HepG2 (cell line): Measurements from ENCODE around the gene FAM222B. TPM values are rescaled to one million over a fixed set of nuclear protein-coding genes. Genes with fewer than 3 reads are reported as not detected.

Experiments used
- AGO1 ChIP-seq: fragments of 200-400 bp; formaldehyde crosslinking; IDR thresholded peaks from 2 replicates; pipeline ENCODE4 v1.6.1; 2017; ENCODE audit warnings: mild to moderate bottlenecking, low read depth, low read length, moderate library complexity; ENCODE audit not compliant: poor library complexity, severe bottlenecking
- CCAR2 ChIP-seq: fragments of 200-400 bp; formaldehyde crosslinking; optimal IDR thresholded peaks from 2 replicates; pipeline ENCODE3; 2018; ENCODE audit warnings: low read depth, mild to moderate bottlenecking, low read length, moderate library complexity
- CENPBD1 ChIP-seq: sonication (generic); formaldehyde crosslinking; IDR thresholded peaks from 2 replicates; pipeline ENCODE4 v1.8.0; 2022; ENCODE audit warnings: missing genetic modification reagents, low read depth, mild to moderate bottlenecking, borderline replicate concordance
- CENPT ChIP-seq: sonication (generic); formaldehyde crosslinking; IDR thresholded peaks from 2 replicates; pipeline ENCODE4 v1.8.0; 2022; ENCODE audit warnings: low read depth, mild to moderate bottlenecking, moderate library complexity, missing genetic modification reagents
- FOXK2 ChIP-seq: fragments of 450-650 bp; IDR thresholded peaks from 2 replicates; pipeline ENCODE4 v1.6.1; 2016
- JDP2 ChIP-seq: sonication (generic); formaldehyde crosslinking; IDR thresholded peaks from 2 replicates; pipeline ENCODE4 v1.8.1; 2022; ENCODE audit warnings: missing genetic modification reagents, borderline replicate concordance
- KAT7 ChIP-seq: IDR thresholded peaks from 2 replicates; pipeline ENCODE4 v1.6.1; 2018; ENCODE audit warnings: borderline replicate concordance, missing compliant biosample characterization
- KLF12 ChIP-seq: sonication (generic); formaldehyde crosslinking; IDR thresholded peaks from 2 replicates; pipeline ENCODE4 v1.4.0; 2020; ENCODE audit warnings: missing genetic modification reagents, borderline replicate concordance
- KMT2A ChIP-seq: sonication (generic); formaldehyde crosslinking; IDR thresholded peaks from 2 replicates; pipeline ENCODE4 v1.4.0; 2020; ENCODE audit warnings: missing genetic modification reagents
- MAZ ChIP-seq, 2 experiments: sonication (generic) in 1 of 2; formaldehyde crosslinking in 1 of 2; IDR thresholded peaks; 2 replicates each; pipeline versions ENCODE4 v1.5.0 to v1.6.1; 2012 to 2020; ENCODE audit warnings: low read depth in 2 of 2, mild to moderate bottlenecking in 2 of 2, borderline replicate concordance in 1 of 2, improper control_type of control experiment in 1 of 2, low read length in 1 of 2, missing genetic modification reagents in 1 of 2, moderate library complexity in 1 of 2
- MEF2D ChIP-seq: sonication (generic); formaldehyde crosslinking; IDR thresholded peaks from 2 replicates; pipeline ENCODE4 v1.5.1; 2020; ENCODE audit warnings: mild to moderate bottlenecking, missing genetic modification reagents
- NAIF1 ChIP-seq: sonication (generic); formaldehyde crosslinking; IDR thresholded peaks from 2 replicates; pipeline ENCODE4 v1.5.0; 2020; ENCODE audit warnings: mild to moderate bottlenecking, missing genetic modification reagents, borderline replicate concordance
- RAD21 ChIP-seq: fragments of 450-650 bp; formaldehyde crosslinking; IDR thresholded peaks from 2 replicates; pipeline ENCODE4 v1.5.0; 2020; ENCODE audit warnings: mild to moderate bottlenecking
- THAP11 ChIP-seq: IDR thresholded peaks from 2 replicates; pipeline ENCODE4 v1.6.1; 2016; ENCODE audit warnings: missing biosample characterization, missing genetic modification reagents
- THAP9 ChIP-seq: sonication (generic); formaldehyde crosslinking; IDR thresholded peaks from 2 replicates; pipeline ENCODE4; 2020; ENCODE audit warnings: missing genetic modification reagents, mild to moderate bottlenecking, borderline replicate concordance
- ZNF121 ChIP-seq: sonication (generic); formaldehyde crosslinking; IDR thresholded peaks from 2 replicates; pipeline ENCODE4 v1.5.0; 2020; ENCODE audit warnings: mild to moderate bottlenecking, missing genetic modification reagents
- ZNF225 ChIP-seq: sonication (generic); formaldehyde crosslinking; IDR thresholded peaks from 2 replicates; pipeline ENCODE4 v1.4.0; 2020; ENCODE audit warnings: mild to moderate bottlenecking, missing genetic modification reagents
- ZNF280D ChIP-seq: sonication (generic); formaldehyde crosslinking; IDR thresholded peaks from 2 replicates; pipeline ENCODE4 v1.5.1; 2020; ENCODE audit warnings: mild to moderate bottlenecking, missing genetic modification reagents
- ZNF660 ChIP-seq: sonication (generic); formaldehyde crosslinking; IDR thresholded peaks from 2 replicates; pipeline ENCODE4 v1.5.1; 2020; ENCODE audit warnings: mild to moderate bottlenecking, low read depth, missing genetic modification reagents, borderline replicate concordance
- ZNF776 ChIP-seq: sonication (generic); formaldehyde crosslinking; IDR thresholded peaks from 2 replicates; pipeline ENCODE4 v1.4.0; 2020; ENCODE audit warnings: mild to moderate bottlenecking, missing genetic modification reagents
- ZNF883 ChIP-seq: sonication (generic); formaldehyde crosslinking; IDR thresholded peaks from 2 replicates; pipeline ENCODE4 v1.5.1; 2020; ENCODE audit warnings: mild to moderate bottlenecking, missing genetic modification reagents; ENCODE audit errors: not compliant biosample characterization
- polyA plus RNA-seq, 8 experiments: library from polyadenylated mRNA; depleted of rRNA in 3 of 8; stranded (reverse) in 7 of 8; unstranded in 1 of 8; fragments of >200 nt; fragmentation: Illumina TruSeq in 4 of 8; extraction: Trizol in 4 of 8; gene quantifications; 2 replicates each; pipeline versions ENCODE4 v1.2.1 to v1.2.3, GENCODE V29; 2011 to 2016; ENCODE audit warnings: low read depth in 4 of 8, missing spikeins in 1 of 8, mixed read lengths in 1 of 8; ENCODE audit not compliant: insufficient read depth in 1 of 8
- total RNA-seq, 5 experiments: library from RNA; depleted of rRNA; stranded (reverse); fragments of >200 nt; fragmentation: Illumina TruSeq; extraction: Trizol; gene quantifications; 2 replicates each; pipeline ENCODE4 v1.2.3, GENCODE V29; 2016; ENCODE audit warnings: low read depth in 1 of 5
- TF ChIP-seq, protein P1 (sequence below): IDR thresholded peaks from 2 replicates; pipeline ENCODE4 v1.6.1; 2018; ENCODE audit warnings: missing genetic modification reagents

Gene FAM222B
- total and polyA plus RNA-seq, 2 of the 13 experiments (the other 11 are each of a cell fraction or from before 2014, with no cell fraction given): 3.5 to 7.3 TPM

DNA sequence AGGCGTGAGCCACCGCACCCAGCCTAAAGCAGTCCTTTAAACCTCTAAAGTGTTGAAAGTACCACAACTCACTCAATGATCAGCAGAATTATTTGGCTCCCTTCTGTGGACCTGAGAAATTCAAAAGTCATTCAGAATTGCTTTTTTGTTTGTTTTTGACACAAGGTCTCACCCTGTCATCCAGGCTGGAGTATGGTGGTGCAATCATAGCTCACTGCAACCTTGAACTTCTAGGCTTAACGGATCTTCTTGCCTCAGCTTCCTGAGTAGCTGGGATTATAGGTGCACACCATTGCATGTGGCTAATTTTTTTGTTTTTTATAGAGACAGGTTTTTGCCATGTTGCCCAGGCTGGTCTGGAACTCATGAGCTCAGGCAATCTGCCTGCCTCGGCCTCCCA is 54.5 kb downstream of the FAM222B start (continued):
- TF ChIP-seq ZNF280D (CRISPR knock-in tag) (no peak), JDP2 (CRISPR knock-in tag) (no peak), AGO1 (no peak), KMT2A (no peak), MAZ (IDR thresholded peaks at IDR 0.05; ENCODE audit: borderline replicate concordance, low read depth, low read length) (no peak), MAZ (CRISPR knock-in tag; IDR thresholded peaks at IDR 0.05; ENCODE audit: low read depth) (no peak), THAP11 (CRISPR knock-in tag) (peak; percentile 62), RAD21 (no peak), NAIF1 (CRISPR knock-in tag) (no peak), ZNF225 (no peak), ZNF776 (no peak), ZNF121 (no peak), KAT7 (CRISPR knock-in tag) (no peak), THAP9 (CRISPR knock-in tag) (no peak), CENPBD1 (CRISPR knock-in tag) (no peak), ZNF660 (CRISPR knock-in tag) (no peak), FOXK2 (no peak), KLF12 (no peak), MEF2D (CRISPR knock-in tag) (no peak), CCAR2 (no peak), CENPT (CRISPR knock-in tag) (no peak), ZNF883 (CRISPR knock-in tag) (no peak)
- TF ChIP-seq, protein P1, sequence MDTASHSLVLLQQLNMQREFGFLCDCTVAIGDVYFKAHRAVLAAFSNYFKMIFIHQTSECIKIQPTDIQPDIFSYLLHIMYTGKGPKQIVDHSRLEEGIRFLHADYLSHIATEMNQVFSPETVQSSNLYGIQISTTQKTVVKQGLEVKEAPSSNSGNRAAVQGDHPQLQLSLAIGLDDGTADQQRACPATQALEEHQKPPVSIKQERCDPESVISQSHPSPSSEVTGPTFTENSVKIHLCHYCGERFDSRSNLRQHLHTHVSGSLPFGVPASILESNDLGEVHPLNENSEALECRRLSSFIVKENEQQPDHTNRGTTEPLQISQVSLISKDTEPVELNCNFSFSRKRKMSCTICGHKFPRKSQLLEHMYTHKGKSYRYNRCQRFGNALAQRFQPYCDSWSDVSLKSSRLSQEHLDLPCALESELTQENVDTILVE (CRISPR knock-in tag): no peak
